GM19468 (cell line): ENCODE measurements around the gene ZNF273.
A peak's percentile ranks its signal among the peaks of the same experiment; 100 is the strongest.
"Not testable (repeated sequence)": the region's sequence is repeated elsewhere in the genome, so short reads cannot be mapped to it uniquely, and the experiment has no call there.

Experiments used
- ATAC-seq: cut with Tn5 transposase; IDR thresholded peaks from one replicate; pipeline ENCODE4 v1.9.1; 2021; ENCODE audit warnings: mild to moderate bottlenecking, moderate library complexity, moderate number of reproducible peaks; ENCODE audit not compliant: unreplicated experiment; ENCODE audit errors: extremely low read depth

The ZNF273 gene

DNA sequence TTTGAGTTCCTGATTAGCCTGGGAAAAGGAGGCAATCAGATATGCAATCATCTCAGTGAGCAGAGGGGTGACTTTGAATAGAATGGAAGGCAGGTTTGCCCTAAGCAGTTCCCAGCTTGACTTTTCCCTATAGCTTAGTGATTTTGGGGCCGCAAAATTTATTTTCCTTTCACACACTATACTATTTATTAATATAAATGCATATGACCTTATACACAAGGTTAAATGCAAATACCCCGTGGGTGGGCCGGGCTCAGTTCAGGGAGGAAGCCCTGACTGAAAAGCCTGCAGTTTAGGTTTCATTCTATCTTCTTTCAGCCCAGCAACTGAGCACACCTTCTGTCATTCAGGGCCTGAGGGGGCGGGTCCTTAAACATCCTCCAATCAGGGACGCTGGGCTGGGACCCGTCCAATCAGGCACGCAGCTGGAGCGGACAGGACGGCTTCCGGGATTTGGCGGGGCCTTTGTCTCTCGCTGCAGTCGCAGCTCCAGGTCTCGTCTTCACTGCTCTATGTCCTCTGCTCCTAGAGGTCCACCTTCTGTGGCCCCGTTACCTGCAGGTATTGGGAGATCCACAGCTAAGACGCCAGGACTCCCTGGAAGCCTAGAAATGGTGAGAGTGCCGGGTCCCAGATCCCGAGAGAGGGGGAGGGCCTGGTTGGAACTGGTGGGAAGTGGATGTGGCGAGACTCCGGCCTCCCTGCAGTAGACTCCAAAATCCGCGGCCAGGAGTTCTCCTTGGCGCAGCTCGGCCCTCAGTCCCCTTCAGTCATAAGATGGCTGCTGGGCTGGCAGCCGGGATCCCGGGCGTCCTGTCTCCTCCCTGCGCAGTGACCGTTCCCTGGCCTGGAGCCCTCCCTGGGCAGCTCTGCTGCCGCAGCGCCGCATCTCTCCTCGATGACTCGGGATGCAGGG is at the start of gene ZNF273:
Gene ZNF273, plus strand, starts transcription at position 468 of the 916 bp plus-strand sequence. Its CDS starts 45 bp downstream, at position 513.
- ATAC-seq, result peak; percentile 99

- no peak for ATAC-seq
These were observed 49.4 kb upstream of the ZNF273 start for GRCh38 chr7:64853679-64854078.

DNA sequence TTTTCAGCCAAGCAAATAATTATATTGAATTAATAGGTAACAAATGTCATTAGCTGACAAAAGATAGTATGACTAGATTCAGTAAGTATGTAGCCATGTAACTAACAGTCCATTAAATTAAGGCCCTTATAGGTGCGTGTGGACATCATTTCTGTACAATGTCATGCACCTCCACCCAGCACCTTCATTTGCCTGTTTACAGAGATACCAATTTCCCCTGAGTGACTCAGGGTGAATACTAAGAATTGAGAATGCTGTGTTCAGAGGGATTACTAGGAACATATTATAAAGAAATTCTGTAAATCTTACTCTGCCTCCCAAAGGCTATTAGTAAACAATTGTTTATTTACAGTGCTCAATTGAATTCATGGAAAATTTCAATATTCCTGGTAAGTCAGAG is 48.1 kb upstream of the ZNF273 start:
- no peak for ATAC-seq

DNA sequence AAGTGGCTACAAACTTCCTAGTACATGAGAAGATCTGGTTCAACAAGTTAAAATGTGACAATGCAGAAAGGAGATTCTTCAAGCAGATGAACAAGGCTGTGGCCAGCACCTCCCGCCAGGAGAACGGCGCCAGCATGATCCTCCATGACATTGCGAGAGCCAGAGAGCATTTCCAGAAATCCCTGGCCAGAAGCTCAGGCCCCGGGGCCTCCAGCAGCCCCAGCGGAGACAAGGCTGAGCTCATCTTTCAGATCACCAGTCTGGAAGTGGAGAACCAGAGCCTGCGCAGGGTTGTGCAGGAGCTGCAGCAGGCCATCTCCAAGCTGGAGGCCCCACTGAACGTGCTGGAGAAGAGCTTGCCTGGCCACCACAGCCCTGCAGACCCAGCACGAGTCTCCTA is 40.1 kb upstream of the ZNF273 start:
- no peak for ATAC-seq

GRCh38 chr7:64863530-64863929 is 39.5 kb upstream of the ZNF273 start:
- ATAC-seq, result not testable (repeated sequence)

- no peak for ATAC-seq
These were observed 39.1 kb upstream of the ZNF273 start for GRCh38 chr7:64863969-64864368.

GRCh38 chr7:64867863-64868440 is 35.1 kb upstream of the ZNF273 start:
- ATAC-seq, result no peak

DNA sequence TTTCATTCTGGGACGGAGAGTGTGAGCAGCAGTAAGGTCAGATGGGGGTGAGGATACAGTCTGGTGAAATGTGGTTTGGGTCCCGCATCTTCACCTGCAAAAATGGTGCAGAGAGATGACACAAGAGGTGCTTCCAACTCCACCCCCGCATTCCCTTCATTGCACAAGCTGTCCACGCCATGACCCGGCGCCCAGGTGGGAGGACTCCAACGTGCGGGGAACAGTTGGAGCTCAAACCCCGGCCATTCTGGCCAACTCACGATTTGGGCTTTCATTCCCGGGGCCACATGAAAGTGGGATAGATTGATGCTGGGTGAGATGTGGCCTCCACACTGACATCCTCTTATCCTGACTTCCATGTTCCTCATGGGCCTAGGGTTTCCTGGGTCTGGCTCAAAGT is 34.6 kb upstream of the ZNF273 start:
- no peak for ATAC-seq

GRCh38 chr7:64869121-64869725 is 33.9 kb upstream of the ZNF273 start:
- no peak for ATAC-seq

DNA sequence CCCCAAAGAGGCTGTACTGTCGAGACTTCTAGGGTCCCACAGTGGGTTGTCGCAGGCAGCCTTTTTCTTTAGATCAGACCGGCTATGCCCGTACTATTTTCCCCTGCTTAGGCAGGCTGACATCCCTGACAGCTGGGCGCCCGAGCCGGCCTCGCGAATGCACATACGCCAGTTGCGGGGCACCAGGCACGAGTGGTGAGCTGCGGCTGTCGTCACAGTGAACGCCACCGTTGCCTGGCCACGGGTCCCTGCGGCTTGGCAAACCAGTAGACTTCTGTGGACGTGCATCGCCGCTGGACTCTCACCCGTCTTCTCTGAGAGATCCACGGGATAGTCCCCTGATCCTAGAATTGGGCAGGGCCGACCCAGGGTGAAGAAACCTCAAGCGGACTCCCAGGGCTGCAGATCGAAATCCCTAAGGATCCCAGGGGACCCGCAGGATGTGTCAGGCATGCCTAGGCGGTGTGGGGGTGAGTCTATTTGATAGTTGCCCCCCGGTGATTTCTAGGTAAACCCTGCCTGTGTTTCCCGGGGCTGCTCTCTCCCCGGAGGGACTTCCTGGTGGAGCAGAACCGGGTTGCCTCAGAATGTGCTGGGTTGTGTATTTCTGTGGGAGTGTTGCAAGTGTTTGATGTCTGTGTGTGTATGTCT is 33.0 kb upstream of the ZNF273 start:
- no peak for ATAC-seq

DNA sequence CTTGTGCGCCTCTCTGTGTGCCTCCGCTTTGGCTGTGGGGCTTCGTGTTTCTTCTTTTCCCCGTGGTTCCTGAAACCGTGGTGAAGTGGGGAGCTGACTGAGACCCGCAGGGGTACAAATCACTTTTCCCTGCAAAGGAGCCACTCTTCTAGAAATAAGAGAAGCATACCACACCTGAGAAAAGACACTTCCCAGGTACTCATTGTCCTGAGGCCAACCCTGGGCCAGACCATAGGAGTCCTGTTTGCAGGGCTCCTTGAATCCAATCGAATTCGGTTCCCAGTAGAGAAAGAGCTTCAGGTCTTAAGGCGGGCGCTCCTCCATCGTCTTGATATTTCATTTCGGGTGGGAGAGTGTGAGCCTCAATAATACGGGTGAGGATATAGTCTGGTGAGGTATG is 32.4 kb upstream of the ZNF273 start:
- no peak for ATAC-seq

- ATAC-seq, result no peak
These were observed 31.3 kb upstream of the ZNF273 start for GRCh38 chr7:64871761-64872160.

- ATAC-seq, result no peak
These were observed 30.5 kb upstream of the ZNF273 start for GRCh38 chr7:64872351-64873154.

- no peak for ATAC-seq
These were observed 29.9 kb upstream of the ZNF273 start for GRCh38 chr7:64873155-64873500.

- no peak for ATAC-seq
These were observed 29.6 kb upstream of the ZNF273 start for GRCh38 chr7:64873517-64873916.

GRCh38 chr7:64874114-64874513 is 29.0 kb upstream of the ZNF273 start:
- no peak for ATAC-seq

DNA sequence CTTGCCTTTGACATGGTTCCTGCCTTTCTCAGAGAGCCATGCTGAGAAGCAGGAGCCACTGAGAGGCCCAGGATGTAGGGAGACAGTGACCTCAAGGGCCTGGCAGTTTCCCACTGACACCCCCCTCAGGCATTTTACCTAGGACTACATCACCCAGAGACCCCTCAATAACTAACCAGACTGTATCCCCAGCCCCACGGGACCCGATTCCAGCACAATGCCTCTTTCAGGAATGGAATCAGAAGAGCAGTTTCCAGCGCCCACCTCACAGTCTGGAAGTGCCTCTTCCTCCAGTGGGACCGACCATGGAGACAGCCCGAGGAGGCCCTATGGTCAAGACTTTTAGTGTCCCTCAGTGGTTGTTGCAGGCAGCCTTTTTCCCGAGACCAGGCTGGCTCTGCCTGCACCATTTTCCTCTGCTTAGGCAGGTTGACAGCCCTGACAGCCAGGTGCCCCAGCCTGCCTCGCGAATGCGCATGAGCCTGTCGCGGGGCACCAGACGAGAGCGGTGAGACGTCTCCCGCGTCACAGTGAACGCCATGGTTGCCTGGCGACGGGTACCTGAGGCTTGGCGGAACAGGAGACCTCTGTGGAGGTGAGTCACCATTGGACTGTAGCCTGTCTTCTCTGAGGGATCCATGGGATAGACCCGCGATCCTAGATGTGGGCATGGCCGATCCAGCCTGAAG is 28.4 kb upstream of the ZNF273 start:
- no peak for ATAC-seq

DNA sequence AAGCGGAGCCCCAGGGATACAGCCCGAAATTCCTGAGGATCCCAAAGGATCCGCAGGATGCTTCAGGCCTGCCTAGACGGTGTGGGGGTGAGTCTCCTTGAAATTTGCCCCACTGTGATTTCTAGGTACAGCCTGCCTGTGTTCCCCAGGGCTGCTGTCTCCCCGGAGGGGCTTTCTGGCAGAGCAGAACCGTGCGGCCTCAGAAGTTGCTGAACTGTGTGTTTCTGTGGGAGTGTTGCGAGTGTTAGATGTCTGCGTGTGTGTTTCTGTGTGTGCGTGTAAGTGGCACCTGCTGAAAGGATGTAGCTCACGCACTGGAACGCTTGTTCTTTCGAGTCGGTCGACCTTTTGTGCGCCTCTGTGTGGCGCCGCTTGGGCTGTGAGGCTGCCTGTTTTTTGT is 27.8 kb upstream of the ZNF273 start:
- no peak for ATAC-seq

DNA sequence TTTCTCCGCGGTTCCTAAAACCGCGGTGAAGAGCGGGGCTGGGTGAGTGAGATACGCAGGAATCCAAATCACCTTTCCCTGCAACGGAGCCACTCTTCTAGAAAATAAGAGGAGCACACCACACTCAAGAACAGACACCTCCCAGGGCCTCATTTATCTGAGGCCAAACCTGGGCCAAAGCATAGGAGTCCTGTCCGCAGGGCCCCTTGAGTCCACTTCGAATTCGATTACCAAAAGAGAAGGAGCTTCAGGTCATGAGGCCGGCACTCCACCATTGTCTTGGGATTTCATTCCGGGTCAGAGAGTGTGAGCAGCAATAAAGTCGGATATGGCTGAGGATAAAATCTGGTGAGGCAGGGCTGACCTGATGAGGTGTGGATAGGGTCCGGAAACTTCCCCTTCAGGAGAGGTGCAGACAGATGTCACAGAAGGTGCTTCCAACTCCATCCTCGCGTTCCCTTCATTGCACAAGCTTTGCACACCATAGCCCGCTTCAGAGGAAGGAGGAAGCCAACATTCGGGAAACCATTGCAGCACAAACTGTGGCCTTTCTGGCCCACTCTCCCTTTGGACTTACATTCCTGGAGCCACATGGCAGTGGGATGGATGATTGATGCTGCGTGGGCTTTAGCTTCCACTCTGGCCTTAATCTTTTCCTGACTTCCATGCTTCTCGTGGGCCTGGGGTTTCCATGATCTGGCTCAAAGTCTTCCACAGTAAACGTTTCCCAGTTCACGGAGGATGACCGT is 27.2 kb upstream of the ZNF273 start:
- ATAC-seq, result no peak
